NOMO-1 treated with DMSO at 0.1 percent for 48 hours (cell line): Measurements from ENCODE around the gene OOSP4A.
"Not testable (repeated sequence)": the region's sequence is repeated elsewhere in the genome, so short reads cannot be mapped to it uniquely, and the experiment has no call there.

ENCODE experiments used
- DNase-seq: peaks from one replicate; lab custom pipeline; 2025; ENCODE audit not compliant: unreplicated experiment; lab: John Stamatoyannopoulos, UW

OOSP4A gene

DNA sequence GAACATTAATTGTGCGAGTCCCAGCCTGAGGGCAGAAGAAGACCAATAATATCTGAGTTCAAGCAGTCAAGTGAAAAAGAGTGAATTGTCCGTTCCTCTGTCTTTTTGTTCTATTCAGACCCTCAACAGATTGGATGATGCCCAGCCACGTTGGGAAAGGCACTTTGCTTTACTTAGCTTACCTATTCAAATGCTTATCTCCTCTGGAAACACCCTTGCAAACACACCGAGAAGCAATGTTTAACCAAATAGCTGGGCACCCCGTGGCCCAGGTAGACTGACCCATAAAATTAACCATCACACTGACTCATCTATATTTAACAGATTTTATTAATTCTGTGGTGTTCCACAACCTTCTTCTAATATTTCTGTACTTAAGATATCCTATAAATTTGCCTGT lies 9.3 kb downstream of the OOSP4A start:
- no peak for DNase-seq

DNA sequence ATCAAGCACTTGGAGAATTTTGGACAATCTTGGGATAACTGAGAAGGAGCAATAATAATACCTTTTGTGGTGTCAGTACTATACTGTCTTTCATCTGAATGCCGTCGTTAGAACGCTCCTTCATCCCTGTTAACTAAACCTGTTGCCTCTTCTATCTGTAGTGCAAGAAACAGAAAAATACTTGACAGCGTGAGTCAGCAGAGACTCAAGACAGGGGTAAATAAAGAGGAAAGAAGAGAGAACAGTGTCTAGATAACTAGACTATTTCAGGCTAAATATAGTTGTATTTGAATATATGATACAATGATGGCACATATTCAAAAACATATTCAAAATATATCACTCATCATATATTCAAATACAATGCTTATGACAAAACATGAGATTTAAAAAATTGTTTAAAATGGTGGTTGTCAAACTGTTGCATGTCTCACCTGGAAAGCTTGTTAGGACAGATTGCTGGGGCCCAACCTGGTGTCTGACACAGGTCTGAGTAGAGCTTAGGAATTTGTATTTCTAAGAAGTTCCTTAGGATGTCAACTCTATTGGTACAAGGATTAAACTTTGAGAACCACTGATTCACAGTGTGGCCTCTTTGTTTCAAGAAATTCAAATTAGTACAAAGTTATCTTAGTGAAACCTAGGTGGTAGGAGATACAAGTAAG lies 17.4 kb downstream of the OOSP4A start:
- DNase-seq, result no peak

DNA sequence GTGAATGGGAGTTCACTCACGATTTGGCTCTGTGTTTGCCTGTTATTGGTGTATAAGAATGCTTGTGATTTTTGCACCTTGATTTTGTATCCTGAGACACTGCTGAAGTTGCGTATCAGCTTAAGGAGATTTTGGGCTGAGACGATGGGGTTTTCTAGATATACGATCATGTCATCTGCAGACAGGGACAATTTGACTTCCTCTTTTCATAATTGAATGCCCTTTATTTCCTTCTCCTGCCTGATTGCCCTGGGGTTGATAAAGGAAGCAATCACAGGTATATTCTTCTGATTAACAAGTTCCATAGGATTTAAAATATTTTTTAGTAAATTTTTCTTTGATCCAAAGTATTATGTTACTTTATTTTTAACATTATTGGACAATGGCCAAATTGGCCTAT lies 18.2 kb downstream of the OOSP4A start:
- not testable (repeated sequence) for DNase-seq

DNA sequence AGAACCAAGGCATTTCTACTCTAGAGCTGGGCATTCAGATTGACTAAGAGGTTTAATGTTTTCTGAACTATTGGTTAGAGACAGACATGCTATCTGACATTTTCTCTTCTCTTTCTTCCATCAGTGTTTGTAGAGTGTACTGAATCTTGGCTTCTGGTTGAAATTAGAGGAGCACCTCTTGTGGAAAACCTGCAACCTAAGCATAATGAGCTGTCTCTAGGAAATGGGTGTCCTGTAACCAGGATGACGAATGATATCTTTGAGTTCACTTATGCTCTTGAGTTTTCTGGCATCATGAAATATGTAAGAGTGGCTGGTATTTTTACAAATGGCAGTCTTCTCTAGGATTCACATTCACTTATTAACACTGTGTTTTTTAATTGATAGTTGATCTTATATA lies 19.4 kb downstream of the OOSP4A start:
- DNase-seq, result no peak

- DNase-seq, result no peak
Measured at GRCh38 chr11:59984368-59984767, 20.5 kb downstream of the OOSP4A start.

GRCh38 chr11:59990421-59990820 lies 26.6 kb downstream of the OOSP4A start:
- DNase-seq, result no peak

- DNase-seq, result no peak
Measured at GRCh38 chr11:59992425-59992824, 28.6 kb downstream of the OOSP4A start.

- DNase-seq, result no peak
Measured at GRCh38 chr11:59997800-59998199, 34.0 kb downstream of the OOSP4A start.

- no peak for DNase-seq
Measured at GRCh38 chr11:59999691-60000090, 35.9 kb downstream of the OOSP4A start.

GRCh38 chr11:60003729-60004128 lies 39.9 kb downstream of the OOSP4A start:
- no peak for DNase-seq

- DNase-seq, result no peak
Measured at GRCh38 chr11:60005360-60005759, 41.5 kb downstream of the OOSP4A start.

DNA sequence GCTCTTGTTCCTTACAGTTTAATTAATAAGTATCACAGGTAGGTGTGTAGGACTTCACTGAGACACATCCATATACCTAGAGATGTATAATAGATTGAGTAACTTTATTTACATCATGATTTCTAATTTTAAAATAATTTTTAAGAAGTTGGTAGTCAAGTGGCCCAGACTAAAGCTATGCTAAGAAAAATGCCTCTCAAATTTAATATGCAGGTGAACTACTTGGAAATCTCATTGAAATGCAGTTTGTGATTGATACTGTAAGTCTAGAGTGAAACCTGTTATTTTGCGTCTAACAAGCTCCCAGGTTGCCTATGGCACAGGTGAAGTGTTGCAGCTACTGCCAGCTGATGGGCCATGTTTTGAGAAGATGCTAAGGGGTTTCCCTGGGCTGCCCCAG lies 53.0 kb downstream of the OOSP4A start, which contains the start of gene OOSP4B:
Gene OOSP4B (plus strand): TSS at position 301 of the 400 bp plus-strand sequence.
- DNase-seq, result no peak

DNA sequence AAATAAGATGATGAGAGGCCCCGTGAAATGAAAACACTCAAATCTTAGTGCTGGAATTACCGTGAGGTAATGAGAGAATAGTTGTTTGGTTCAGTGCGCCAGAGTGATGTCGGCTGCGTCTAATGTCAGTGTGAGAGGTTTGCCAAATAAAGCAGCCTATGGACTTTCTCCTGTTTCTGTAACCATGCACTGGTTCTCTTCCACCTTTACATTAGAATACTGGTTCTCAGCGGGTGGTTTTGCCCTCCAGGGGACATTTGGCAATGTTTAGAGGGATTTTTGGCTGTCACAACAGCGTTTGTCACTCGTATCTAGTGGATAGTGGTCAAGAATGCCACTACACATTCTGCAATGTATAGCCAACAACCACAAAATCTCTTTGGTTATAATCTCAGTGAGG lies 54.2 kb downstream of the OOSP4A start:
- no peak for DNase-seq
